Measurements from ENCODE around the gene SP5. TPM values are rescaled to one million over a fixed set of nuclear protein-coding genes. Genes with fewer than 3 reads are reported as not detected.

The SP5 gene
- total RNA-seq, 1 donor from 2014 or later = 3.0 TPM

GRCh38 chr2:170695521-170696410 lies 19.4 kb upstream of the SP5 start:
- Histone ChIP-seq H3F3A (ENCODE audit: low read depth) (peaks cover 19% of the 10 kb centered on the region), H3K4me2 (peak overlapping the region; percentile 64), H3K79me2 (ENCODE audit: low read depth) (no peaks in the 10 kb centered on the region), H3K4me1 (peaks cover 28% of the 10 kb centered on the region), H3K9ac (no peak overlapping the region), H3K36me3 (no peaks in the 10 kb centered on the region), H3K4me3 (no peak overlapping the region), H4K20me1 (ENCODE audit: low read depth) (no peaks in the 10 kb centered on the region), H2AFZ (replicated peaks) (no peak overlapping the region), H3K27ac (no peak overlapping the region), H3K9me3 (ENCODE audit: low read depth) (no peaks in the 10 kb centered on the region), H3K27me3 (no peaks in the 10 kb centered on the region)
- H3K27ac Mint-ChIP-seq = peak overlapping the region; percentile 67
- H3K4me1 Mint-ChIP-seq = peaks cover 41% of the 10 kb centered on the region
- no peak for DNase-seq (ENCODE audit: low spot score)
- H3K27me3 Mint-ChIP-seq (ENCODE audit: insufficient read depth, low read depth) = peaks cover 5% of the 10 kb centered on the region
- no peaks in the 10 kb centered on the region for H3K36me3 Mint-ChIP-seq
- no peak overlapping the region for H3K4me3 Mint-ChIP-seq
- no peak for TF ChIP-seq CTCF (IDR thresholded peaks at IDR 0.05)
- H3K9me3 Mint-ChIP-seq = no peaks in the 10 kb centered on the region

DNA sequence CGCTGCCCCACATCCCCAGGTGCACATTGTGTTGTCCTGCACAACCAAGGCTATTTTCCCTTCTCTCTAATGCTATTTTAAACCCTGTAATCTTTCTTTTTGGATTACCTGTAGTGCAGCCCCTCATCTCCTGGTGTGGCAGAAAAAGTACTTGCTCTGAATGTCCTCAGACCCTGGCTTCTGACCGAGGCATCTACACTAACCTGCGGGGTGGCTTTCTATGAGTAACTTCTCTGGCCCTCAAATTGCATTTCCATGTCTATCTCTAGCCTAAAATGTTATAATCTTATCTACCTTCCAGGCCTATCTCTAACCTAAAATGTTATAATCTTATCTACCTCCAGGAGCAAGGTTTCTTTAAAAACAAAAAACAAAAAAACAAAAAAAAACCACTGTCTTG lies 18.2 kb upstream of the SP5 start:
- Mint-ChIP-seq H3K4me3 (no peak overlapping the region), H3K27ac (no peak overlapping the region), H3K36me3 (no peaks in the 10 kb centered on the region), H3K27me3 (ENCODE audit: insufficient read depth, low read depth) (peaks cover 8% of the 10 kb centered on the region), H3K4me1 (peaks cover 30% of the 10 kb centered on the region), H3K9me3 (peaks cover 6% of the 10 kb centered on the region)
- H4K20me1 ChIP-seq (ENCODE audit: low read depth) = no peaks in the 10 kb centered on the region
- no peak overlapping the region for H3K4me3 ChIP-seq
- no peaks in the 10 kb centered on the region for H3K27me3 ChIP-seq
- no peak overlapping the region for H2AFZ ChIP-seq (replicated peaks)
- no peaks in the 10 kb centered on the region for H3K9me3 ChIP-seq (ENCODE audit: low read depth)
- H3K4me2 ChIP-seq = peak overlapping the region; percentile 3
- H3K4me1 ChIP-seq = peaks cover 28% of the 10 kb centered on the region
- H3K79me2 ChIP-seq (ENCODE audit: low read depth) = no peaks in the 10 kb centered on the region
- H3K27ac ChIP-seq = no peak overlapping the region
- no peak for TF ChIP-seq EZH2phosphoT487 (IDR thresholded peaks at IDR 0.05)
- no peak for TF ChIP-seq EZH2 (IDR thresholded peaks at IDR 0.05)
- TF ChIP-seq CTCF (IDR thresholded peaks at IDR 0.05) = no peak
- DNase-seq (ENCODE audit: low spot score) = no peak
- no peak overlapping the region for H3K9ac ChIP-seq
- peaks cover 19% of the 10 kb centered on the region for H3F3A ChIP-seq (ENCODE audit: low read depth)
- no peaks in the 10 kb centered on the region for H3K36me3 ChIP-seq

GRCh38 chr2:170701011-170701410 lies 14.1 kb upstream of the SP5 start:
- no peaks in the 10 kb centered on the region for H3K79me2 ChIP-seq (ENCODE audit: low read depth)
- Mint-ChIP-seq H3K4me1 (peaks cover 21% of the 10 kb centered on the region), H3K9me3 (peaks cover 15% of the 10 kb centered on the region), H3K27me3 (ENCODE audit: insufficient read depth, low read depth) (peaks cover 16% of the 10 kb centered on the region), H3K36me3 (peaks cover 4% of the 10 kb centered on the region), H3K27ac (no peak overlapping the region), H3K4me3 (peak overlapping the region; percentile 11)
- H4K20me1 ChIP-seq (ENCODE audit: low read depth) = no peaks in the 10 kb centered on the region
- H3F3A ChIP-seq (ENCODE audit: low read depth) = peaks cover 7% of the 10 kb centered on the region
- H3K4me3 ChIP-seq = no peak overlapping the region
- no peaks in the 10 kb centered on the region for H3K36me3 ChIP-seq
- peaks cover 17% of the 10 kb centered on the region for H3K4me1 ChIP-seq
- no peak for DNase-seq (ENCODE audit: low spot score)
- no peak overlapping the region for H3K9ac ChIP-seq
- no peak overlapping the region for H3K27ac ChIP-seq
- no peak overlapping the region for H2AFZ ChIP-seq (replicated peaks)
- no peaks in the 10 kb centered on the region for H3K9me3 ChIP-seq (ENCODE audit: low read depth)
- TF ChIP-seq EZH2phosphoT487 (IDR thresholded peaks at IDR 0.05) = no peak
- TF ChIP-seq CTCF (IDR thresholded peaks at IDR 0.05) = no peak
- no peak for TF ChIP-seq EZH2 (IDR thresholded peaks at IDR 0.05)
- H3K4me2 ChIP-seq = no peak overlapping the region
- no peaks in the 10 kb centered on the region for H3K27me3 ChIP-seq

All from neural progenitor cell (in vitro differentiated cells).